CD8-positive, alpha-beta memory T cell (primary cell): ENCODE measurements around the gene BCO2. TPM values are rescaled to one million over a fixed set of nuclear protein-coding genes. Genes with fewer than 3 reads are reported as not detected.

ENCODE experiments used
- CTCF ChIA-PET: fragments of 350-600 bp; sonication (Branson Sonifier 250); formaldehyde crosslinking; loops from one replicate; lab custom pipeline; 2021; ENCODE audit warnings: antibody characterized with exemption; lab: Charles Lee
- POLR2A ChIA-PET: fragments of 350-600 bp; sonication (Branson Sonifier 250); formaldehyde crosslinking; loops from one replicate; lab custom pipeline; 2021; ENCODE audit warnings: antibody characterized with exemption; lab: Charles Lee
- DNase-seq, 5 donors: peaks; one replicate each; pipeline versions ENCODE4 v3.0.0 to v3.0.0-alpha.2; 2020 to 2022; ENCODE audit warnings: mixed read lengths in 1 of 5
- H3K27ac ChIP-seq: one replicate; pipeline ENCODE4 v1.7.0; 2013; ENCODE audit warnings: low read depth, mild to moderate bottlenecking, low read length, moderate library complexity
- H3K27me3 ChIP-seq: 2 replicates; pipeline ENCODE4 v1.7.0; 2013; ENCODE audit warnings: low read length, mild to moderate bottlenecking; ENCODE audit not compliant: insufficient read depth, poor library complexity, severe bottlenecking
- H3K36me3 ChIP-seq: 2 replicates; pipeline ENCODE4 v1.7.0; 2013; ENCODE audit warnings: mild to moderate bottlenecking, low read length, moderate library complexity; ENCODE audit not compliant: insufficient read depth
- H3K4me1 ChIP-seq: 2 replicates; pipeline ENCODE4 v1.7.0; 2013; ENCODE audit warnings: mild to moderate bottlenecking, low read length, moderate library complexity; ENCODE audit not compliant: insufficient read depth
- H3K4me3 ChIP-seq: 2 replicates; pipeline ENCODE4 v1.7.0; 2013; ENCODE audit warnings: mild to moderate bottlenecking, low read length
- H3K9me3 ChIP-seq: 2 replicates; pipeline ENCODE4 v1.7.0; 2013; ENCODE audit warnings: mild to moderate bottlenecking, low read length
- H3K27ac Mint-ChIP-seq, 8 donors: one replicate each; pipeline ENCODE4 v1.8.0; 2020 to 2021; ENCODE audit warnings: mixed read lengths in 8 of 8, mild to moderate bottlenecking in 6 of 8, inconsistent platforms in 3 of 8, moderate library complexity in 3 of 8
- H3K27me3 Mint-ChIP-seq, 2 donors: one replicate each; pipeline ENCODE4 v1.8.0; 2020 to 2021; ENCODE audit warnings: mixed read lengths in 2 of 2, mild to moderate bottlenecking in 1 of 2, moderate library complexity in 1 of 2
- H3K36me3 Mint-ChIP-seq, 3 donors: one replicate each; pipeline ENCODE4 v1.8.0; 2020 to 2021; ENCODE audit warnings: mixed read lengths in 3 of 3, inconsistent platforms in 1 of 3, mild to moderate bottlenecking in 1 of 3
- H3K4me1 Mint-ChIP-seq, 3 donors: one replicate each; pipeline ENCODE4 v1.8.0; 2020 to 2021; ENCODE audit warnings: mixed read lengths in 3 of 3, inconsistent platforms in 1 of 3, mild to moderate bottlenecking in 1 of 3
- H3K4me3 Mint-ChIP-seq, 7 donors: one replicate each; pipeline ENCODE4 v1.8.0; 2020 to 2021; ENCODE audit warnings: mixed read lengths in 7 of 7, mild to moderate bottlenecking in 6 of 7, moderate library complexity in 4 of 7, inconsistent platforms in 2 of 7
- H3K9me3 Mint-ChIP-seq, 5 donors: one replicate each; pipeline ENCODE4 v1.8.0; 2020 to 2022; ENCODE audit warnings: mixed read lengths in 5 of 5, mild to moderate bottlenecking in 3 of 5, moderate library complexity in 2 of 5, inconsistent platforms in 1 of 5
- polyA plus RNA-seq: library from polyadenylated mRNA; unstranded; fragments of 300-500 nt; fragmentation: Illumina TruSeq; gene quantifications from one replicate; pipeline ENCODE4 v1.2.3, GENCODE V29; 2021
- total RNA-seq, 2 experiments: library from RNA; stranded (reverse); gene quantifications; one replicate each; pipeline ENCODE4 v1.2.3, GENCODE V29; 2021

BCO2 gene
- total and polyA plus RNA-seq, 3 experiments from 2014 or later, result 0.17 to 1.1 (median 0.84) TPM

DNA sequence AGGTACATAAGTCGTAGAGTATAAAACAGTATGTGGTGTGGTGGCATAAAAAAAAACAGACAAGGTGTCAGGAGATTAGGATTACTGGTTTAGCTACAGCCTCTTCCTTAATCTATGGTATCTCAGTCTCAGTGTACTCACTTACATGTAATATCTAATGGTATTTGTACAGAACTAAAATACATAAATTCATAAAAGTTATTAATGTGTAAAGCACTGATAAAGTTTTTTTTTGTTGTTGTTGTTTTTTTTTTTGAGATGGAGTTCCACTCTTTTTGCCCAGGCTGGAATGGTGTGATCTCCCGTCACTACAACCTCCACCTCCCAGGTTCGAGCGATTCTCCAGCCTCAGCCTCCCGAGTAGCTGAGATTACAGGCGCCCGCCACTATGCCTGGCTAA, 53.8 kb downstream of the BCO2 start:
- Mint-ChIP-seq H3K27ac (peak overlapping the region in 1 of 8 donors; percentile 82), H3K27me3 (no peaks in the 10 kb centered on the region), H3K4me3 (peak overlapping the region in 1 of 7 donors; percentile 19), H3K36me3 (peaks cover 0 to 63% (median 18%) of the 10 kb centered on the region in 3 donors), H3K9me3 (no peaks in the 10 kb centered on the region), H3K4me1 (peaks cover 16 to 29% (median 28%) of the 10 kb centered on the region in 3 donors)
- ChIA-PET POLR2A (no interaction called here), CTCF (interaction anchor here (1.0 kb wide), 1 partner anchor 10 kb away, joined by 3 read pairs; no protein-coding TSS in a partner anchor)
- Histone ChIP-seq H3K27ac (no peak overlapping the region), H3K27me3 (no peaks in the 10 kb centered on the region), H3K4me1 (peaks cover 9% of the 10 kb centered on the region), H3K9me3 (no peaks in the 10 kb centered on the region), H3K36me3 (peaks cover 16% of the 10 kb centered on the region), H3K4me3 (no peak overlapping the region)
- DNase-seq, result no peak

DNA sequence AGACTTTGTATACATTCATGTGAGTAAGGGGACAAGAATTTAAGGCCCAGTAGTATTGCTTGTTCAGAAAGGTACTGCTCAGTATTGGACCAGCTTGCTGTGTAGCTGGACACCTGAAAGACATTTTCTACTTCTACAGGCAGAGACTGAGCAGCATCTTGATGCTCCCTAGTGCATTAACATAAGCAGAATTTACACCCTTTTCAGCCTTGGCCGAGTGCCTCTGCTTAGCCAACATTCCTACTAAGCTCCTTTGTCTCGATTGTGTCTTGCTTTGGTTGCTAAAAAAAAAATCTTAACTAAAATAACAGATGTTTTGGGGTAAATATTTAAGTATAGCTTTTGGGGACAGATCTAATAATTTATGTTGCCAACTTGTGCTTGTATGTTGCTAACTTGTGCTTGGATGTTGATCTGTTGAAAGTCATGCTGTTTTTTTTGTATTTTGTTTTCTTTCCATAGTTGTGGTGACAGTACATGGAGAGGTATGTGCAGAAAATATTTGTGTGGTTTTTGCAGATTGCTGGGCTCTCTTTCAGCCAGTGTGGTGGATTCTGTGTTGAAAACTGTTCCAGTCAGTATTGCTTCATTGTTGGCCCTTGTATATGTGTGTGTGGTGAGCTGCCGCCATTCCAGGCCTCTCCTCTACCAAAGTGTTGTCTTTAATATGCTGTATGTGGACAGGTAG, 54.6 kb downstream of the BCO2 start:
- Histone ChIP-seq H3K4me1 (peaks cover 9% of the 10 kb centered on the region), H3K27me3 (no peaks in the 10 kb centered on the region), H3K4me3 (no peak overlapping the region), H3K27ac (no peak overlapping the region), H3K9me3 (no peaks in the 10 kb centered on the region), H3K36me3 (peaks cover 16% of the 10 kb centered on the region)
- ChIA-PET CTCF (interaction anchor here (1.0 to 4.1 kb wide), 2 partner anchors 10 to 50 kb away, joined by 3 to 20 read pairs; no protein-coding TSS in a partner anchor), POLR2A (no interaction called here)
- Mint-ChIP-seq H3K27me3 (no peaks in the 10 kb centered on the region), H3K4me3 (peak overlapping the region in 1 of 7 donors; percentile 19), H3K4me1 (peaks cover 16 to 29% (median 28%) of the 10 kb centered on the region in 3 donors), H3K27ac (no peak overlapping the region), H3K9me3 (no peaks in the 10 kb centered on the region), H3K36me3 (peaks cover 0 to 67% (median 18%) of the 10 kb centered on the region in 3 donors)
- DNase-seq, result no peak

DNA sequence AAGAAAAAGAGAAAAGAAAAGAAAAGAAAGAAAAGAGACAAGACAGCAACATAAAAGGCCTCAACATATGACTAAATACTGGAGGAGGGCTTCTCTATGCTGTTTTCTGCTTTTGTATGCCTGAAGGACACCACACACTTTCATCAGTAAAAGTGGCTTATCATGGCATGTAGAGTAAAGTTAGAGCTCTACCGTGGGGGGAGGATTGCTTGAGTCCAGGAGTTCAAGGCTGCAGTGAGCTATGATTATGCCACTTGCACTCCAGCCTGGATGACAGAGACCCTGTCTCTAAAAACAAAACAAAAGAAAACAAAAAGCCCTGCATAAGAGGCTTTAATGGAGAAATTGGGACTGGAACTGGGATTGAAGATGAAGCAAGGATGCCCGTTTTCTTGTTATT, 56.6 kb downstream of the BCO2 start:
- CTCF ChIA-PET, result interaction anchor here (1.7 to 4.1 kb wide), 2 partner anchors 11 to 48 kb away, joined by 4 to 20 read pairs; no protein-coding TSS in a partner anchor
- no peaks in the 10 kb centered on the region for H3K9me3 Mint-ChIP-seq
- peaks cover 11 to 21% (median 19%) of the 10 kb centered on the region in 3 donors for H3K4me1 Mint-ChIP-seq
- Histone ChIP-seq H3K36me3 (peaks cover 29% of the 10 kb centered on the region), H3K4me1 (peaks cover 9% of the 10 kb centered on the region), H3K4me3 (no peak overlapping the region), H3K27me3 (no peaks in the 10 kb centered on the region), H3K27ac (no peak overlapping the region), H3K9me3 (no peaks in the 10 kb centered on the region)
- peaks cover 6 to 76% (median 27%) of the 10 kb centered on the region in 3 donors for H3K36me3 Mint-ChIP-seq
- no peak overlapping the region for H3K27ac Mint-ChIP-seq
- DNase-seq, result no peak
- H3K27me3 Mint-ChIP-seq, result no peaks in the 10 kb centered on the region
- POLR2A ChIA-PET, result no interaction called here
- H3K4me3 Mint-ChIP-seq, result no peak overlapping the region

DNA sequence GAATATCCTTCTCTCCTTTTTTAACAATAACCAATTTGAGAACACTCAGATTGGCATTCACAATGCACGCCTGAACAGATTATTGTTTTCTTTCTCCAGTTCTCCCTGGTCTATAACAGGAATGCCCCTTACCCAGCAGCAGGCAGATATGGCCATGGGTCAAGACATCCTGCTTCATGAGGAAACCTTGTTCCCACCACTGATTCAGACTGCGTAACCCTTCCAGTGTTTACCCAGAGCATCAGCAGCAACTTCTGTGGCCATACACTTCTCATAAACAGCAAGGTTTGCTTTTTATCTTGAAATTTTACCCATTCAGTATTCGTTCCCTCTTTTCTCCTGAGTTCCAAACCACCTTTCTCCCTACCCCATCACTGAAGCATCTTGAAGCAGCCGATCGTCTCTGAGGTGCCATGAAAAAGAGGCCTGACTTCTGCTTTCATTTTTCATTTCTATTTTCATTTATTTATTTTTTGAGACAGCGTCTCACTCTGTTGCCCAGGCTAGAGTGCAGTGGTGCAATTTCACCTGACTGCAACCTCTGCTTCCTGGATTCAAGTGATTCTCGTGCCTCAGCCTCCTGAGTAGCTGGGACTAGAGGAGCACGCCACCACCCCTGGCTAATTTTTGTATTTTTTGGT, 60.6 kb downstream of the BCO2 start:
- H3K27me3 ChIP-seq, result no peaks in the 10 kb centered on the region
- H3K27ac ChIP-seq, result no peak overlapping the region
- Mint-ChIP-seq H3K36me3 (peaks cover 19 to 79% (median 32%) of the 10 kb centered on the region in 3 donors), H3K27me3 (peaks cover 0 to 1% of the 10 kb centered on the region in 2 donors), H3K4me1 (no peaks in the 10 kb centered on the region), H3K4me3 (no peak overlapping the region), H3K9me3 (no peaks in the 10 kb centered on the region), H3K27ac (no peak overlapping the region)
- H3K4me1 ChIP-seq, result no peaks in the 10 kb centered on the region
- no peak for DNase-seq
- no peaks in the 10 kb centered on the region for H3K9me3 ChIP-seq
- POLR2A ChIA-PET, result no interaction called here
- CTCF ChIA-PET, result interaction anchor here (3.8 kb wide), 1 partner anchor 44 kb away, joined by 15 read pairs; no protein-coding TSS in a partner anchor
- no peak overlapping the region for H3K4me3 ChIP-seq
- peaks cover 32% of the 10 kb centered on the region for H3K36me3 ChIP-seq

DNA sequence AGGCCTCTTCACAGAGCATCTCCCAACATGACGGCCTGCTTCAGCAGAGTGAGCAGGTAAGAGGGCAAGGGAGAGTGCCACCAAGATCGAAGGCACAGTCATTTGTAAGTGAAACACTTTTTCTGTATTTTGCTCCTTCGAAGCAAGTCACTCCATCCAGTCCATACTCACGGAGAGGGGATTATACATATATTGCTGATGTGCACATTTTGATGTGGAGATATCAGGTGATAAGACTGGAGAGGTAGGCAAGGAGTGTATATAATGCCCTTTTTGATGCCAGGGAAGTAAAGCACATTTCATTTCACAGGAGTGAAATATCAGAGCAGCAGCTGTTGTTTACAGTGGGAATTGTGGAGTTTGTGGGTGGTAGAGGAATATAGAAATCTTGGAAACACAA, 62.1 kb downstream of the BCO2 start:
- peaks cover 0 to 1% of the 10 kb centered on the region in 2 donors for H3K27me3 Mint-ChIP-seq

DNA sequence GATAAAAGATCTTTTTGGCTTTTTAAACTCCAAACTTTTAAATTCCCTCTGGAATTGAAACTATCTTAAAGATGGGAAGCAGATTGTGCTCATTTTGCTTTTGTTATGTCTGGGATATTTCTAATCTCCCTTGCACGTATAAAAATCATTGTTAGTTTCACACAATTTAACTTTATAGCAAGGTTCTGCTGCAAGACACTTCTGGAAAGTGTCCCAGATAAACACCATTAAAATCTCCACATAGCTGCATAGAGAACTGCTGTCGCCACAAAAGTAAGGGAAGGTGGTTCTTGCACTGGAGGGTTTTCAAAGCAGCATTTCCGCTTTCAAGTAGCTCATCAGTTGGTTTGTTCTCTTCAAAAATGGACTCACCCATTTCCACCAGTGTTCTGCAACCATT, 62.7 kb downstream of the BCO2 start:
- ChIA-PET POLR2A (no interaction called here), CTCF (interaction anchor here (1.6 to 3.8 kb wide), 2 partner anchors 19 to 42 kb away, joined by 5 to 15 read pairs; no protein-coding TSS in a partner anchor)
- Mint-ChIP-seq H3K36me3 (peaks cover 28 to 74% (median 35%) of the 10 kb centered on the region in 3 donors), H3K27me3 (peaks cover 0 to 1% of the 10 kb centered on the region in 2 donors), H3K4me3 (no peak overlapping the region), H3K27ac (no peak overlapping the region), H3K9me3 (peaks cover 0 to 5% (median 0%) of the 10 kb centered on the region in 5 donors), H3K4me1 (no peaks in the 10 kb centered on the region)
- H3K36me3 ChIP-seq, result peaks cover 26% of the 10 kb centered on the region
- no peak overlapping the region for H3K27ac ChIP-seq
- H3K4me3 ChIP-seq, result no peak overlapping the region
- no peaks in the 10 kb centered on the region for H3K27me3 ChIP-seq
- H3K9me3 ChIP-seq, result no peaks in the 10 kb centered on the region
- no peak for DNase-seq
- H3K4me1 ChIP-seq, result no peaks in the 10 kb centered on the region

More for the DNA sequence above, 62.1 kb downstream of the BCO2 start:
- H3K27ac ChIP-seq, result no peak overlapping the region
- no peaks in the 10 kb centered on the region for H3K4me1 ChIP-seq
- POLR2A ChIA-PET, result no interaction called here
- H3K4me1 Mint-ChIP-seq, result no peaks in the 10 kb centered on the region
- H3K27me3 ChIP-seq, result no peaks in the 10 kb centered on the region
- no peaks in the 10 kb centered on the region for H3K9me3 ChIP-seq
- H3K36me3 Mint-ChIP-seq, result peaks cover 22 to 74% (median 30%) of the 10 kb centered on the region in 3 donors
- H3K27ac Mint-ChIP-seq, result no peak overlapping the region
- H3K36me3 ChIP-seq, result peaks cover 26% of the 10 kb centered on the region
- no peaks in the 10 kb centered on the region for H3K9me3 Mint-ChIP-seq
- no peak overlapping the region for H3K4me3 Mint-ChIP-seq
- DNase-seq, result no peak
- no peak overlapping the region for H3K4me3 ChIP-seq
- CTCF ChIA-PET, result interaction anchor here (1.6 to 3.8 kb wide), 2 partner anchors 18 to 43 kb away, joined by 5 to 15 read pairs; no protein-coding TSS in a partner anchor

DNA sequence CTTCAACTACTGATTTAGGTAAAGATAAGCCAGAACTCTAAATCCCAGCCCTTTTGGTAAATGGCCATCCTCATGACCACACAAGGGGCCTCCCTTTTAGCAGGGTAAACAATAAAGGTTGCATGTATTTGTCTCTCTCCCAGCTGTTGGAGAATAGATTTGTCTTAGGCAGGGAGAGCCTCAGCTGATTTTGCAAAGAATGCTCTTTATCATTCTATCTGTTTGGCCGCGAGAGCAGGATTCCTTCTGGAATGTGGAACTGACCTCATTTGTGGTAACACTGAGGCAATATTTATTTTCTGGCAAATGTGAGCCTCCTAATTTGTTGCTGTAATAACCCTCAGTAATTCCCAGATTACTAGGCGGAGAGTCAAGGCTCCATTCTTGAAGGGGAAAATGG, 66.2 kb downstream of the BCO2 start:
- ChIA-PET POLR2A (no interaction called here), CTCF (no interaction called here)

DNA sequence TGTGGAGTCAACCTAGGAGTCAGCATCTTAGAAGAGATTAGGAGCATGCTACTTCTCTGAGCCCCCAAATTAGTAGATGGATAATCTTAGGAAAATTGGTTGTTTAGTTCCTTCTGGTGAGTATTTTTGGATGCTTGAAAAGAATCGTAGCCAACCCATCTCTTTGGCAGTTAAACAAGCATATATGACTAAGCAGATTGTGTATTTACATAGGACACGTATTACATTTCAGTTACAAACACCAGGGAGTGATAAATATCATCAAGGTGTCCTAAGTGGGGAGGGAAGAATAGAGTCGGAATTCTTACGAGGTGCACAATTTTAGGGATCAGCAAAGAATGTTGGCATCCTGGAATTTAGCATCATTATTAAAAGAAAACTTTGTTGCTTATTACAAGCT, 71.9 kb downstream of the BCO2 start:
- POLR2A ChIA-PET, result no interaction called here
- H3K4me1 ChIP-seq, result no peaks in the 10 kb centered on the region
- CTCF ChIA-PET, result no interaction called here
- no peak overlapping the region for H3K27ac ChIP-seq
- Mint-ChIP-seq H3K4me3 (no peak overlapping the region), H3K27ac (no peak overlapping the region), H3K9me3 (peaks cover 9 to 16% (median 15%) of the 10 kb centered on the region in 5 donors), H3K27me3 (peaks cover 0 to 2% of the 10 kb centered on the region in 2 donors), H3K4me1 (no peaks in the 10 kb centered on the region), H3K36me3 (peaks cover 5 to 31% (median 14%) of the 10 kb centered on the region in 3 donors)
- DNase-seq, result no peak
- H3K27me3 ChIP-seq, result no peaks in the 10 kb centered on the region
- no peaks in the 10 kb centered on the region for H3K36me3 ChIP-seq
- H3K9me3 ChIP-seq, result no peaks in the 10 kb centered on the region
- no peak overlapping the region for H3K4me3 ChIP-seq

More for the DNA sequence above, 66.2 kb downstream of the BCO2 start:
- no peak overlapping the region for H3K4me3 ChIP-seq
- no peaks in the 10 kb centered on the region for H3K4me1 ChIP-seq
- Mint-ChIP-seq H3K27me3 (peaks cover 0 to 3% of the 10 kb centered on the region in 2 donors), H3K4me1 (no peaks in the 10 kb centered on the region), H3K27ac (no peak overlapping the region), H3K9me3 (peaks cover 9 to 16% (median 15%) of the 10 kb centered on the region in 5 donors), H3K4me3 (no peak overlapping the region), H3K36me3 (peaks cover 27 to 55% (median 44%) of the 10 kb centered on the region in 3 donors)
- no peak overlapping the region for H3K27ac ChIP-seq
- no peaks in the 10 kb centered on the region for H3K27me3 ChIP-seq
- DNase-seq, result no peak
- H3K36me3 ChIP-seq, result peaks cover 17% of the 10 kb centered on the region
- H3K9me3 ChIP-seq, result no peaks in the 10 kb centered on the region
